Testis (tissue), 3 donors: ENCODE data around the gene HEY2. TPM values are rescaled to one million over a fixed set of nuclear protein-coding genes. Genes with fewer than 3 reads are reported as not detected.
"Not testable (repeated sequence)": the region's sequence is repeated elsewhere in the genome, so short reads cannot be mapped to it uniquely, and the experiment has no call there.

ENCODE experiments used
- DNase-seq: peaks from one replicate; pipeline ENCODE4 v3.0.0-alpha.2; 2019
- H3K27ac ChIP-seq, 2 donors: fragments of 200-600 bp; sonication (generic); one replicate each; pipeline ENCODE4 v1.5.1; 2019
- H3K27me3 ChIP-seq: fragments of 200-600 bp; sonication (generic); one replicate; pipeline ENCODE4 v1.5.1; 2019
- H3K36me3 ChIP-seq: fragments of 200-600 bp; sonication (generic); one replicate; pipeline ENCODE4 v1.5.1; 2017; ENCODE audit warnings: low read depth; ENCODE audit errors: missing control alignments
- H3K4me1 ChIP-seq: fragments of 200-600 bp; sonication (generic); one replicate; pipeline ENCODE4 v1.5.1; 2019
- H3K4me3 ChIP-seq, 2 donors: fragments of 200-600 bp; sonication (generic); one replicate each; pipeline ENCODE4 v1.5.1; 2017 to 2019
- H3K9me3 ChIP-seq: fragments of 200-600 bp; sonication (generic); one replicate; pipeline ENCODE4 v1.5.1; 2017
- POLR2A ChIP-seq: fragments of 450-650 bp; IDR thresholded peaks from one replicate; pipeline ENCODE4 v1.6.1; 2017; ENCODE audit warnings: antibody characterized with exemption, mild to moderate bottlenecking, moderate library complexity
- WGBS, 2 donors: methylation state at CpG; one replicate each; pipeline ENCODE4 v1.1.5; 2018; 5-methylcytosine and 5-hydroxymethylcytosine counted together
- intact Hi-C: fragments of 100-400 bp; cut with DNase I; formaldehyde crosslinking; loops from one replicate; pipeline ENCODE4 v1.15.1; 2023; ENCODE audit warnings: low total_unique reads
- polyA plus RNA-seq: library from polyadenylated mRNA; stranded (reverse); fragments of 350-450 nt; fragmentation: Illumina TruSeq; extraction: RNeasy Lipid Tissue Mini Kit (QIAGEN cat#74804); gene quantifications from one replicate; pipeline ENCODE4 v1.2.3, GENCODE V29; 2014; ENCODE audit warnings: low read depth, low replicate concordance; ENCODE audit not compliant: insufficient read depth
- total RNA-seq, 2 donors: library from RNA; depleted of rRNA; stranded (reverse); fragments of >200 nt; gene quantifications; one replicate each; pipeline ENCODE4 v1.2.3, GENCODE V29; 2016
- TF ChIP-seq, protein P1 (sequence below), 3 experiments: fragments of 450-650 bp in 2 of 3; fragments of 200-600 bp in 1 of 3; sonication (generic) in 1 of 3; IDR thresholded peaks; one replicate each; pipeline ENCODE4 v1.5.1; 2016 to 2019; ENCODE audit warnings: antibody characterized with exemption in 3 of 3, mild to moderate bottlenecking in 2 of 3, moderate library complexity in 1 of 3

HEY2 gene
- total and polyA plus RNA-seq, 3 donors from 2014 or later = 7.3 to 12.3 (median 8.7) TPM

DNA sequence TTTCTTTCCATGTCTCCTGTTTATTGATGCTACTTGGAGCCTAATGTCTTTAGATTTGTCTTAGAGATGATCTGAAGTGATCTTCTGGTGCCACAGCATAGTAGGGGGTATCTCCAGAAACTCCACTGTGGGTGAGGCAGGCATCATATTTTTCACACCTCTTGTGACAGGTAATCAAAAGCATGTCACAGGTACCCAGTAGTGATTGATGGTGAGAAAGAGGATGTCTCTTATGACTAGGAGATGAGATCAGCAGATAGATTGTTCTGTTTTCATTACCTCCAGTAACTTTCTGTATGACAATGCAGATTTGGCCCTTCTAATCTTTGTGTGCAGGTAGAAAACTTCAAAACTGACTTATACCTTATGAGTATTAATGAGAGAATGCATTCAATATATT lies 54.8 kb downstream of the HEY2 start:
- intact Hi-C loops = no loop called here
- Histone ChIP-seq H3K9me3 (no peaks in the 10 kb centered on the region), H3K4me3 (no peak overlapping the region), H3K27ac (no peak overlapping the region), H3K27me3 (no peaks in the 10 kb centered on the region), H3K4me1 (peaks cover 10% of the 10 kb centered on the region), H3K36me3 (no peaks in the 10 kb centered on the region)
- no peak for TF ChIP-seq POLR2A
- TF ChIP-seq, protein P1, sequence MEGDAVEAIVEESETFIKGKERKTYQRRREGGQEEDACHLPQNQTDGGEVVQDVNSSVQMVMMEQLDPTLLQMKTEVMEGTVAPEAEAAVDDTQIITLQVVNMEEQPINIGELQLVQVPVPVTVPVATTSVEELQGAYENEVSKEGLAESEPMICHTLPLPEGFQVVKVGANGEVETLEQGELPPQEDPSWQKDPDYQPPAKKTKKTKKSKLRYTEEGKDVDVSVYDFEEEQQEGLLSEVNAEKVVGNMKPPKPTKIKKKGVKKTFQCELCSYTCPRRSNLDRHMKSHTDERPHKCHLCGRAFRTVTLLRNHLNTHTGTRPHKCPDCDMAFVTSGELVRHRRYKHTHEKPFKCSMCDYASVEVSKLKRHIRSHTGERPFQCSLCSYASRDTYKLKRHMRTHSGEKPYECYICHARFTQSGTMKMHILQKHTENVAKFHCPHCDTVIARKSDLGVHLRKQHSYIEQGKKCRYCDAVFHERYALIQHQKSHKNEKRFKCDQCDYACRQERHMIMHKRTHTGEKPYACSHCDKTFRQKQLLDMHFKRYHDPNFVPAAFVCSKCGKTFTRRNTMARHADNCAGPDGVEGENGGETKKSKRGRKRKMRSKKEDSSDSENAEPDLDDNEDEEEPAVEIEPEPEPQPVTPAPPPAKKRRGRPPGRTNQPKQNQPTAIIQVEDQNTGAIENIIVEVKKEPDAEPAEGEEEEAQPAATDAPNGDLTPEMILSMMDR (IDR thresholded peaks at IDR 0.05) = no peak
- DNase-seq = no peak

DNA sequence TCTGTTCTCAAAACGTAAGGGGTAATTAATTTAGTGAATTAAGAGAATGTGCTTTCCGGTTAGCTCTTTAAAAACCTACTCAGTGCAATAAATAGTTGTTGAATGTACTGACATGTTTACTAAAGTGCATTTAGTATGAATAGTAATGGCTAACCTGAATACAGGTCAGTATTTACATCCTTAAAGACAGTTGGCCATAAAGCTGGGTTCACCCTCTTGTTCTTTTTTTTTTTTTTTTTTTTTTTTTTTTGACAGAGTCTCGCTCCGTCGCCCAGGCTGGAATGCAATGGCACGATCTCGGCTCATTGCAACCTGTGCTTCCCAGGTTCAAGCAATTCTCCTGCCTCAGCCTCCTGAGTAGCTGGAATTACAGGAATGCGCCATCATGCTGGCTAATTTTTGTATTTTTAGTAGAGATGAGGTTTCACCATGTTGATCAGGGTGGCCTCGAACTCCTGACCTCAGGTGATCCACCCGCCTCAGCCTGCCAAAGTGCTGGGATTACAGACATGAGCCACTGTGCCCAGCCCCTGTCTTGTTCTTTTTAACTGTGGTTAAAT lies 55.5 kb downstream of the HEY2 start:
- H3K4me3 ChIP-seq, H3K27ac ChIP-seq, H3K36me3 ChIP-seq, H3K4me1 ChIP-seq, H3K9me3 ChIP-seq, DNase-seq, intact Hi-C loops, H3K27me3 ChIP-seq: not testable (repeated sequence)
- 87% methylated on average over 10 of the region's 10 CpGs for WGBS, 2 donors

DNA sequence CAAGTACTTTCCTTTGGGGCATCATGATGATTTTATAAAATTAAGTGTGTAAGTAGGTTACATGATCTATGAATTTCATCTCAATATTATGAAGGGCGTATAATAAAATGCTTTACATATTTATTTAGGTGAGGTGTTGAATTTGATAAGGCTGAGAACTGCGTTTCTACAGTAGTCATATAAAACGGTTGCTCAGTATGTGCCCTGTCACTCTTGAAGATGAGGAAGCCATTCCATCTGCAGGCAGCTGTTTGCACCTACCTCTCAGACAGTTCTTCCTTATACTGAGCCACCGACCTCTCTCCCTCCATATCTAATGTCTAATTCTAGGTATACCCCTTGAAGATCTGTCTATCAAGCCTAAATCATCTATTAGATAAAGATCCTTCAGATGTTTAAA lies 57.4 kb downstream of the HEY2 start:
- H3K4me1 ChIP-seq = peaks cover 10% of the 10 kb centered on the region
- H3K27ac ChIP-seq = no peak overlapping the region
- no peak for TF ChIP-seq POLR2A
- TF ChIP-seq, protein P1 (IDR thresholded peaks at IDR 0.05) = no peak
- H3K9me3 ChIP-seq = no peaks in the 10 kb centered on the region
- H3K36me3 ChIP-seq = no peaks in the 10 kb centered on the region
- DNase-seq = no peak
- 86 to 87% methylated on average over 4 of the region's 4 CpGs for WGBS, 2 donors
- no peaks in the 10 kb centered on the region for H3K27me3 ChIP-seq
- H3K4me3 ChIP-seq = no peak overlapping the region
- intact Hi-C loops = no loop called here

DNA sequence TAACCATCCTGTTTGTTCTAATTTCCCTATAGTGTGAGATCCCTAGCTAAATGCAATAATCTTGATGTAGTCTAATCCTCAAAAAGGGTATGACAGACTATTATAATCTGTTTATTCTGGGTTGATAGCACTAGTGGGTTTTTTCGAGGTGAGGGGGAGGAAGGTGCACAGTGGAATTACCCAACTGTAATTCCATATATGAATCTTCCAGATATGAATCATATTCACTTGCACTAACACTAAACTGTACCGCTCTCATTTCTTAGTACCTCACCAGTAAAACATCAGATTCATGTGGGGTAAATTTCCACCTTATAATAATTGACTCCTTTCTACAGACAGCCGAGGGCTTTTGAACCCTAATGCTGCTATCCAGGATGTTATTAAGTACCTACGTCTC lies 57.9 kb downstream of the HEY2 start:
- Histone ChIP-seq H3K27me3 (no peaks in the 10 kb centered on the region), H3K36me3 (no peaks in the 10 kb centered on the region), H3K4me1 (peaks cover 13% of the 10 kb centered on the region), H3K27ac (no peak overlapping the region), H3K4me3 (no peak overlapping the region), H3K9me3 (no peaks in the 10 kb centered on the region)
- intact Hi-C loops = no loop called here
- TF ChIP-seq, protein P1 (IDR thresholded peaks at IDR 0.05) = no peak
- no peak for TF ChIP-seq POLR2A
- WGBS, 2 donors = 88 to 90% methylated on average over 4 of the region's 4 CpGs
- DNase-seq = no peak

DNA sequence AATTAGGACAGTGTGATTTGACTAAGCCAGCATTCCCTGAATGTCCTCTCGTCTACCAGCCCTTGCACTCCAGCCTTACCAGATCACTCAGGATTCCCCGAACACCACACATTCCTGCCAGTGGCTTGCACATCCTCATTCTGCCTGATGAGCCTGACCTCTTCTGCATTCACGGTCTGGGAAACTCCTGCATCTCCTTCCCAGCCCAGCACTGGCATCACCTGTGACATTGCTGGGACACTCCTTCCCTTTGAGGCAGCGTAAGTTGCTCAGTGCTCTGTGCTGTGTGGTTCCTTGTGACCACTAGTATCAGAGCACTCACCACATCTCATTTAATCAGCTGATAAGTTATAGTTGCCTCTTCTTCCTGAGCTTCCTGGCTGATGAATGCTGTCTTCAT lies 58.6 kb downstream of the HEY2 start:
- Histone ChIP-seq H3K4me1 (peaks cover 21% of the 10 kb centered on the region), H3K27ac (no peak overlapping the region), H3K27me3 (no peaks in the 10 kb centered on the region), H3K36me3 (no peaks in the 10 kb centered on the region), H3K4me3 (no peak overlapping the region), H3K9me3 (no peaks in the 10 kb centered on the region)
- TF ChIP-seq POLR2A = no peak
- TF ChIP-seq, protein P1 (IDR thresholded peaks at IDR 0.05) = no peak
- intact Hi-C loops = no loop called here
- 58 to 83% methylated on average over 4 of the region's 4 CpGs for WGBS, 2 donors
- DNase-seq = no peak
